Thyroid gland (tissue), 4 donors: ENCODE results near the gene NPBWR2.

Source experiments
- CTCF ChIP-seq, 6 experiments: fragments of 200-600 bp in 3 of 6; fragments of 450-650 bp in 3 of 6; sonication (generic) in 3 of 6; IDR thresholded peaks; one replicate each; pipeline ENCODE4 v1.5.1; 2016 to 2019; ENCODE audit warnings: antibody characterized with exemption in 6 of 6, mild to moderate bottlenecking in 2 of 6, inconsistent platforms in 1 of 6, moderate library complexity in 1 of 6
- POLR2A ChIP-seq, 2 donors: fragments of 450-650 bp; IDR thresholded peaks; one replicate each; pipeline ENCODE4 v1.6.1; 2017; ENCODE audit warnings: antibody characterized with exemption in 2 of 2, mild to moderate bottlenecking in 2 of 2, moderate library complexity in 1 of 2

- TF ChIP-seq CTCF (IDR thresholded peaks at IDR 0.05) = no peak
- TF ChIP-seq POLR2A (IDR thresholded peaks at IDR 0.05) = no peak
These were observed 39.6 kb upstream of the NPBWR2 start for GRCh38 chr20:64146936-64147477.
